Mesodermal cell (in vitro differentiated cells): ENCODE results near the gene MGAT4A.
"Not testable (repeated sequence)": the region's sequence is repeated elsewhere in the genome, so short reads cannot be mapped to it uniquely, and the experiment has no call there.

Experiments used
- H3K27ac ChIP-seq: 2 replicates; pipeline ENCODE4 v1.7.0; 2013; ENCODE audit warnings: mild to moderate bottlenecking, low read depth, low read length, moderate library complexity; ENCODE audit not compliant: severe bottlenecking
- H3K36me3 ChIP-seq: 2 replicates; pipeline ENCODE4 v1.7.1; 2013; ENCODE audit warnings: mild to moderate bottlenecking, low read length, moderate library complexity; ENCODE audit not compliant: control insufficient read depth, insufficient read depth
- H3K4me1 ChIP-seq: one replicate; pipeline ENCODE4 v1.7.1; 2013; ENCODE audit warnings: mild to moderate bottlenecking, low read length; ENCODE audit not compliant: insufficient read depth, control insufficient read depth, poor library complexity, severe bottlenecking
- H3K4me3 ChIP-seq: 2 replicates; pipeline ENCODE4 v1.7.0; 2013; ENCODE audit warnings: low read length, control low read depth, mild to moderate bottlenecking; ENCODE audit not compliant: insufficient read depth, poor library complexity, severe bottlenecking; ENCODE audit errors: extremely low read depth
- H3K9me3 ChIP-seq: 2 replicates; pipeline ENCODE4 v1.7.1; 2013; ENCODE audit warnings: mild to moderate bottlenecking, low read length, moderate library complexity; ENCODE audit not compliant: control insufficient read depth
- WGBS, 2 experiments: methylation state at CpG; one replicate each; pipeline ENCODE4 v1.1.5; 2013; ENCODE audit warnings: missing lambda C conversion rate in 2 of 2; ENCODE audit not compliant: insufficient coverage in 2 of 2; 5-methylcytosine and 5-hydroxymethylcytosine counted together

MGAT4A gene

DNA sequence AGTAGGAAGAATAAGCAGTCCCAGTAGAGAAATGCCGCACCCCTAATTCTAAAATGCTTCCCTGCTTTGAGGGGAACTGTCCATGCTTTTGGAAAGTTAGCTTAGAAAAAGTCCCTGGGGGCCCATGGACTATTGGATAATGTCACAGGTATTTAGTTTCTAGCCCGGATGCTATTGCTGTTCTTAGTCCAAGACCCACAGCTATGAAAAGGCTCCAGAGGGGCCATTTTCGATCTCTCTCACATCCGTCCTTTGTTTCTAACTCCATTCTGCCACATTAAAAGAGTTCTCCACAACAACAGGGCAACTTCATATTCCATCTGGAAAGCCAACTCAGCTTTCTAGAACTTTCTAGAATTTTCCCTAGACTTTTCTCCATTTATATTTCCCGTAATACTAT lies 47.2 kb downstream of the MGAT4A start:
- Histone ChIP-seq H3K4me1 (no peaks in the 10 kb centered on the region), H3K36me3 (no peaks in the 10 kb centered on the region), H3K9me3 (no peaks in the 10 kb centered on the region), H3K4me3 (no peak overlapping the region), H3K27ac (no peak overlapping the region)
- WGBS, 2 experiments: 91 to 93% methylated on average over 3 of the region's 5 CpGs

DNA sequence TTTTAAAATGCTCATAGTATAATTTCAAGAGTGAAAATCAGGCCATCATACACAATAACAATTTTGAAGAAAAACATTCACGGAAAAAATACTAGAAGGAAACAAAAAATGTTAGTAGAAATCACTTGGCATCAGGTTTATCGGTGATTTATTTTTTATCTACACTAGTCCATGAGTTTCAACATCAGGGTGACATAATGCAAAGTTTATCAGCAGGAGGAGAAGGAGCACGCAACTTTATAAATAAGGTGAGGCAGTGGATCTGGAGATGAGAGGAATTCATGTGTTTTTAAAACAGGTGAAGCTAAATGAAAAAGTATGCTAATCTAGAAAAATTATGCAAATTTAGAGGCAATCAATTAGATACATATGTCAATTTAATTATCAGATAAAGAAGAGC lies 54.2 kb downstream of the MGAT4A start:
- H3K4me3 ChIP-seq: no peak overlapping the region
- no peaks in the 10 kb centered on the region for H3K4me1 ChIP-seq
- H3K9me3 ChIP-seq: no peaks in the 10 kb centered on the region
- 100% methylated on average over 2 of the region's 3 CpGs; no CpG with 5 or more reads in 1 of the 2 experiments for WGBS, 2 experiments
- no peak overlapping the region for H3K27ac ChIP-seq
- H3K36me3 ChIP-seq: no peaks in the 10 kb centered on the region

DNA sequence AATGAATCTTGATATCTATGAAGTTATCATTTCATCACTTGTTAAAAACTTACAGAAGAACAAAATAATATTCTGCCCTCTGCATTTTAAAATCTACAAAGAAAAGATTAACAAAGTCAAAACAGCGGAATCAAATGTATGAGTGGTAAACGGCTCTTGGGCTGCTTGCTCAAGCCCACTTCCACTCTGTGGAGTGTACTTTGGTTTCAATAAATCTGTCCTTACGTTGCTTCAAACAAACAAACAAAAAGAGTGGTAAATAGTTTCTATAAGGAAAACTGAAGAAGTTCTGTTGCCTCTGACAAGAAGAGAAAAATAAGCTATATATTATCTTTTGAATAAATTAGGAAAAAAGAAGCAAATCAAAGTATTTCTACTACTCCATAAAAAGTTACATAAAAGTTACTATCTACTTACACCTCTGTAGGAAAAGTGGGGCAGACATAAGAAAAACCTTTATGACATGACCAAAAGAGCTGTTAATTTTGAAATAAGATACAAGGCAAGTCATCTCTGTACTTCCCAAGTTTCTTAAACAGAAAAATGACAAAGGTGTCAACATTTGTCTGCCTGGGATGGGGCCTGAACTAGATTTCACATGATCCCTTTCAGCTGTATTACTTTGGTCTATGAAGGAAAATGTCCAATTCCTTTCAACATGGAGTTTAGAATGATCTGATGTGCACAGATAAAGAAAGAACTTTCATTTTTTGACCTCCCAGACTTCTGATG lies 56.5 kb downstream of the MGAT4A start:
- no peaks in the 10 kb centered on the region for H3K36me3 ChIP-seq
- 92% methylated on average over 2 of the region's 3 CpGs; no CpG with 5 or more reads in 1 of the 2 experiments for WGBS, 2 experiments
- H3K27ac ChIP-seq: no peak overlapping the region
- H3K9me3 ChIP-seq: no peaks in the 10 kb centered on the region
- no peaks in the 10 kb centered on the region for H3K4me1 ChIP-seq
- H3K4me3 ChIP-seq: no peak overlapping the region

DNA sequence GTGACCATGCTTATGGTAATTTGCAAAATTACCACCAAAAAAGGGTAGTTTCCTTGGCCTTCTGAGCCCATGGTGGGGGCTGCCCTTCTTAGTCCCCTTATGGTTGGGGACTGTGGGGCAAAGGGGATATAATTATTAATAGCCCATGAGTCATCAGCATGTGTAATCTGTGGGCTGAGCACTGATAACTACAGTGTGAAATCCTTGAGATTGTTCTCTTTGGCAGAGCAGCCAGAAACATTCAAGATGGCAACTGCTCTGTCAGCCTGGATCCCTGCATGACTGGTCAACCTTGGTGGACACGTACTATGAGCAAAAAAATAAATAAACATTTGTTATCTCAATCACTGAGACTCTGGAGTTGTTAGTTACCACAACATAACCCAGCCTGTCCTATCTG lies 61.3 kb downstream of the MGAT4A start:
- Histone ChIP-seq H3K27ac (no peak overlapping the region), H3K9me3 (no peaks in the 10 kb centered on the region), H3K4me1 (no peaks in the 10 kb centered on the region), H3K36me3 (no peaks in the 10 kb centered on the region), H3K4me3 (no peak overlapping the region)
- WGBS, 2 experiments: 70 to 100% methylated on average over 1 of the region's 1 CpG

DNA sequence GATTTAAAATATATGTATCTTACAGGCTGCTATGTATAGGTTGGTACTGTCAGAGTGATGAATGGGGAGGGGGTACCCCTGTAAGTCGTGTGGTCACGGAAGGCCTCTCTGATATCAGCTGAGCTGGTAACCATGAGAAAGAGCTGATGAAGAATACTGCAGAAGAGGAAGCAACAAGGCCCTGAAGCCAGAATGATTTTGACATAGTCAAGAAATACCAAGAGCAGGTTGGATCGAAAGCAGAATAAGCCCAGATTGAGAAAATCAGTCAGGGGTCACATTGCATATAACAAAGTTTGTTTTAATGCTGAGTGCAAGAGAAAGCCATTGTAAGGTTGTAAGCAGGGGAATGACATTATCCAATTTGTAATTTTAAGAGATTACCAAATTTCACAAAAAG lies 65.3 kb downstream of the MGAT4A start:
- Histone ChIP-seq H3K4me1 (no peaks in the 10 kb centered on the region), H3K4me3 (no peak overlapping the region), H3K9me3 (peaks cover 2% of the 10 kb centered on the region), H3K27ac (no peak overlapping the region), H3K36me3 (no peaks in the 10 kb centered on the region)
- WGBS, 2 experiments: 79 to 94% methylated on average over 3 of the region's 3 CpGs

DNA sequence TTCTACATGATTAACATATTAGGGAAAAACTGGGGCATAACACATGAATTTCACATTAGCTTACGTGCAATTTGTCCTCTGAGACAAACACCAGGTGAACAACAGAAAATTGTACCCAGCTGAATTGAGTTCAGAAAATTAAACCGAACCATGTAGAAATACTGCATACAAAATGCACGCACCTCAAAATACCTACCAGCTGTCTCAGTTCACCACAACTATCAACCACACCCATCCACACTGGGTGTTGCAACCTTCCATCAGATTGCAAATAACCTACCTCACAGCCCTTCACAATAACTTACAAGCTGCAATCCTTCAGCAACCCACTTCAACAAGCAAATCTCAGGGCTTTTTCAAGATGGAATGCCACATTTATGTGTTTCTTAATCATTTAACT lies 66.6 kb downstream of the MGAT4A start:
- peaks cover 5% of the 10 kb centered on the region for H3K9me3 ChIP-seq
- WGBS, 2 experiments: 86 to 88% methylated on average over 1 to 2 of the region's 3 CpGs
- no peak overlapping the region for H3K27ac ChIP-seq
- H3K36me3 ChIP-seq: no peaks in the 10 kb centered on the region
- no peak overlapping the region for H3K4me3 ChIP-seq
- no peaks in the 10 kb centered on the region for H3K4me1 ChIP-seq

DNA sequence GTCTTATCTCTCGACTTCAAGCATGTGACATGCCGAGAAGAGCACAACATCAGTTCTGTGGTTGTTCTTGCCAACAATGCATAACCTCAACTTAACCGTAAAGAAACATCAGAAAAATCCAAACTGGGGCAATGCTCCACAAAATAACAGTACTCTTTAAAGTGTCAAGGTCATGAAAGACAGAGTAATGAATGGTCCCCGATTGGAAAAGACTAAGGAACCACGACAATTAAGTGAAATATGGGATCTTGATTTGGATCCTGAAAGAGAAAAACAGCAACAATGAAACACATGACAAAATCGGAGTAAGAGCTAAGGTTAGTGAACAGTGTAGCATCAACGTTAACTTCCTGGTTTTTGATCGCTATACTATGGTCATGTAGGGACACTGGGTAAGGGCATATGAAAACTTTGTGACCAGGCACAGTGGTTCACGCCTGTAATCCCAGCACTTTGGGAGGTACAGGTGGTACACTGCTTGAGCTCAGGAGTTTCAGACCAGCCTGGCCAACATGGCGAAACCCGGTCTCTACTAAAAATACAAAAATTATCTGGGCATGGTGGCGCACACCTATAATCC lies 67.3 kb downstream of the MGAT4A start:
- Histone ChIP-seq H3K9me3 (peaks cover 5% of the 10 kb centered on the region), H3K36me3 (no peaks in the 10 kb centered on the region), H3K27ac (no peak overlapping the region), H3K4me1 (no peaks in the 10 kb centered on the region), H3K4me3 (no peak overlapping the region)
- 91 to 93% methylated on average over 8 to 11 of the region's 12 CpGs for WGBS, 2 experiments

DNA sequence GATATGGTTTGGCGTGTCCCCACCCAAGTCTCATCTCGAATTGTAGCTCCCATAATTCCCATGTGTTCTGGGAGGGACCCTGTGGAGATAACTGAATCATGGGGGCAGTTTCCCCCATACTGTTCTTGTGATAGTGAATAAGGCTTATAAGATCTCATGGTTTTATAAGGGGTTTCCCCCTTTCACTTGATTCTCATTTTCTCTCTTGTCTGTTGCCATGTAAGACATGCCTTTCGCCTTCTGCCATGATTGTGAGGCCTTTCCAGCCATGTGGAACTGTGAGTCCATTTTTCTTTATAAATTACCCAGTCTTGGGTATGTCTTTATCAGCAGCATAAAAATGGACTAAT lies 71.5 kb downstream of the MGAT4A start:
- 83 to 100% methylated on average over 1 to 2 of the region's 3 CpGs for WGBS, 2 experiments
- not testable (repeated sequence) for H3K9me3 ChIP-seq, H3K27ac ChIP-seq, H3K4me3 ChIP-seq, H3K36me3 ChIP-seq, H3K4me1 ChIP-seq

DNA sequence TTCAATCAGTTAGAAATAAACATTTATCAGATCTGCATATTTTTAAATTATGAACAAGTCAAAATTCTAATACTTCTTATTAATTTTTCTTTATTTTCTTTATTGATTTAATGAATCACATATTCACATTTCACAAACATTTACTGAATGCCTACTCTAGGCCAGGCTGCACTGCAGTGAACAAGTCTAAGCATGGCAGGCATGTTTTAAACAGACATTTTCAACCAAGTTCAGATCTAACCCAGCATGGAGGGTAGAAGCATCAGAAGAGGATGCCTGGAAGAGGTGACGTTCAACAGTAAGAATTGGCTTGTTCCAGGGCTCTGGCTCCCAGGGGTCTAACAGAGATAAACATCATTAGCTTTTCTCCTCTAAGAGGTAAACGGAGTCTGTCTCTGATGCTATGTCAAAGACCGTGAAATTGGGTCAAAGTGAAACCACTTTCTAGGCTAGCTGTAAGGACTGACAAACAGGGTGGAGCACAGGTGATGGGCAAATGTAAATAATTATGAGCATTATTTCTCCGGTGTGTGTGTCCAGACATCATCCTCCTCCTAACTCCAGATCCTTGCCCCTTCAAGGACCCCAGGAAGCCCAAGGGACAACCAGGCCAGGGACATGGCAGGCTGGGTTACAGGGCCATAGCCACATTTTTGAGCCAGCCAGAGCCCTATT lies 72.0 kb downstream of the MGAT4A start:
- Histone ChIP-seq H3K27ac (no peak overlapping the region), H3K4me3 (no peak overlapping the region), H3K36me3 (no peaks in the 10 kb centered on the region), H3K9me3 (peaks cover 5% of the 10 kb centered on the region), H3K4me1 (no peaks in the 10 kb centered on the region)
- WGBS, 2 experiments: 93 to 100% methylated on average over 1 to 2 of the region's 4 CpGs

DNA sequence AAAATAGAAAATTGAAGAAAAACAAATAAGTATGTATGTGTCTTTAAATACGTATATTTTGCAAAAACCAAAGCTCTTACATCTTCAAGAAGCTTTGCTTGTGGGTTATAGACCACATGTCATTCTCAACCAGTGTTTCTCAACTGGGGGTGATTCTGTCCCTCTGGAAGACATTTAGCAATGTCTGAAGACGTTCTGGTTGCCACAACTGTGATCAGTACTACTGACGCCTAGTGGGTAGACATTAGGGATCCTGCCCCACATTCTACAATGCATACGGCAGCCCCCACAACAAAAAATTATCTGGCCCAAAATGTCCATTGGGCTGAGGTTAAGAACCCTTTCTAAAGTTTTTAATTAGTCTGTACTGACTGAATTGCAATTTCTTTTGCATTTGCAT lies 74.1 kb downstream of the MGAT4A start:
- H3K36me3 ChIP-seq: no peaks in the 10 kb centered on the region
- no peak overlapping the region for H3K4me3 ChIP-seq
- H3K27ac ChIP-seq: no peak overlapping the region
- no peaks in the 10 kb centered on the region for H3K4me1 ChIP-seq
- peaks cover 5% of the 10 kb centered on the region for H3K9me3 ChIP-seq
- 81% methylated on average over 3 of the region's 4 CpGs; no CpG with 5 or more reads in 1 of the 2 experiments for whole genome bisulfite sequencing, 2 experiments
